ENCODE results near the gene PPP1R37.
"Not testable (repeated sequence)": the region's sequence is repeated elsewhere in the genome, so short reads cannot be mapped to it uniquely, and the experiment has no call there.

PPP1R37 gene

GRCh38 chr19:45114116-45114515 lies 21.1 kb downstream of the PPP1R37 start:
- no peak for DNase-seq (ENCODE audit: low spot score)
- no peak for FAIRE-seq

- FAIRE-seq (no peak), DNase-seq (ENCODE audit: low spot score) (no peak)
Measured at GRCh38 chr19:45115809-45116615, 23.0 kb downstream of the PPP1R37 start.

- FAIRE-seq (no peak), DNase-seq (ENCODE audit: low spot score) (no peak)
Measured at GRCh38 chr19:45117167-45117594, 24.2 kb downstream of the PPP1R37 start.

GRCh38 chr19:45117671-45118070 lies 24.7 kb downstream of the PPP1R37 start:
- DNase-seq (ENCODE audit: low spot score) (no peak), FAIRE-seq (no peak)

- FAIRE-seq (no peak), DNase-seq (ENCODE audit: low spot score) (no peak)
Measured at GRCh38 chr19:45118106-45118505, 25.1 kb downstream of the PPP1R37 start.

- not testable (repeated sequence) for FAIRE-seq; DNase-seq (ENCODE audit: low spot score)
Measured at GRCh38 chr19:45118591-45119355, 25.8 kb downstream of the PPP1R37 start.

GRCh38 chr19:45119582-45119981 lies 26.6 kb downstream of the PPP1R37 start:
- FAIRE-seq (no peak), DNase-seq (ENCODE audit: low spot score) (no peak)

GRCh38 chr19:45121827-45122345 lies 28.9 kb downstream of the PPP1R37 start:
- DNase-seq (ENCODE audit: low spot score) (no peak), FAIRE-seq (no peak)

- no peak for FAIRE-seq
Measured at GRCh38 chr19:45122832-45123231, 29.9 kb downstream of the PPP1R37 start.

GRCh38 chr19:45123440-45123850 lies 30.5 kb downstream of the PPP1R37 start:
- FAIRE-seq (no peak), DNase-seq (ENCODE audit: low spot score) (no peak)

More at GRCh38 chr19:45122832-45123231, 29.9 kb downstream of the PPP1R37 start:
- no peak for DNase-seq (ENCODE audit: low spot score)

GRCh38 chr19:45124021-45124420 lies 31.0 kb downstream of the PPP1R37 start:
- no peak for DNase-seq (ENCODE audit: low spot score)
- FAIRE-seq = no peak

- no peak for FAIRE-seq
- no peak for DNase-seq (ENCODE audit: low spot score)
Measured at GRCh38 chr19:45125360-45125759, 32.4 kb downstream of the PPP1R37 start.

- DNase-seq (ENCODE audit: low spot score) (peak; percentile 57), FAIRE-seq (peak; percentile 59)
Measured at GRCh38 chr19:45125975-45126493, 33.1 kb downstream of the PPP1R37 start.

GRCh38 chr19:45126654-45127053 lies 33.7 kb downstream of the PPP1R37 start:
- no peak for FAIRE-seq
- no peak for DNase-seq (ENCODE audit: low spot score)

- DNase-seq (ENCODE audit: low spot score) (no peak), FAIRE-seq (no peak)
Measured at GRCh38 chr19:45128146-45128545, 35.2 kb downstream of the PPP1R37 start.

- no peak for FAIRE-seq
- no peak for DNase-seq (ENCODE audit: low spot score)
Measured at GRCh38 chr19:45128806-45129205, 35.8 kb downstream of the PPP1R37 start.

- FAIRE-seq = no peak
- DNase-seq (ENCODE audit: low spot score) = no peak
Measured at GRCh38 chr19:45130236-45130635, 37.3 kb downstream of the PPP1R37 start.

GRCh38 chr19:45130888-45131615 lies 38.1 kb downstream of the PPP1R37 start:
- no peak for FAIRE-seq

GRCh38 chr19:45133661-45134060 lies 40.7 kb downstream of the PPP1R37 start:
- DNase-seq (ENCODE audit: low spot score) = no peak
- no peak for FAIRE-seq

More at GRCh38 chr19:45130888-45131615, 38.1 kb downstream of the PPP1R37 start:
- peak; percentile 34 for DNase-seq (ENCODE audit: low spot score)

- DNase-seq (ENCODE audit: low spot score) = no peak
- no peak for FAIRE-seq
Measured at GRCh38 chr19:45135176-45135885, 42.4 kb downstream of the PPP1R37 start.
